Keratinocyte (primary cell): ENCODE data around the gene CASK.

Experiments used
- CTCF ChIP-seq, 3 experiments: IDR thresholded peaks in 1 of 3; conservative IDR thresholded peaks in 1 of 3; optimal IDR thresholded peaks in 1 of 3; 2 replicates in 2 of 3; 3 replicates in 1 of 3; pipeline versions ENCODE3 to v1.5.1; 2011; ENCODE audit warnings: low read length in 3 of 3, mild to moderate bottlenecking in 3 of 3, moderate library complexity in 2 of 3, control low read depth in 1 of 3, inconsistent platforms in 1 of 3; ENCODE audit not compliant: insufficient read depth in 2 of 3; ENCODE audit errors: extremely low read depth in 1 of 3
- EZH2 ChIP-seq: IDR thresholded peaks from one replicate; pipeline ENCODE4 v1.6.1; 2012; ENCODE audit warnings: inconsistent platforms, mild to moderate bottlenecking, low read length, moderate library complexity

GRCh38 chrX:41688156-41688555 is 235.2 kb downstream of the CASK start:
- TF ChIP-seq CTCF (optimal IDR thresholded peaks at IDR 0.05 in 1 of 3, IDR thresholded peaks at IDR 0.05 in 1 of 3, conservative IDR thresholded peaks at IDR 0.05 in 1 of 3; ENCODE audit: extremely low read depth in 1 of 3, insufficient read depth in 2 of 3, low read length in 3 of 3) (no peak), EZH2 (no peak)
